Activated CD8-positive, alpha-beta memory T cell treated with anti-CD3 and anti-CD28 coated beads for 24 hours (primary cell): ENCODE data around the gene TBC1D5.

Source experiments
- DNase-seq: peaks from one replicate; pipeline ENCODE4 v3.0.0-alpha.2; 2020

TBC1D5 gene

DNA sequence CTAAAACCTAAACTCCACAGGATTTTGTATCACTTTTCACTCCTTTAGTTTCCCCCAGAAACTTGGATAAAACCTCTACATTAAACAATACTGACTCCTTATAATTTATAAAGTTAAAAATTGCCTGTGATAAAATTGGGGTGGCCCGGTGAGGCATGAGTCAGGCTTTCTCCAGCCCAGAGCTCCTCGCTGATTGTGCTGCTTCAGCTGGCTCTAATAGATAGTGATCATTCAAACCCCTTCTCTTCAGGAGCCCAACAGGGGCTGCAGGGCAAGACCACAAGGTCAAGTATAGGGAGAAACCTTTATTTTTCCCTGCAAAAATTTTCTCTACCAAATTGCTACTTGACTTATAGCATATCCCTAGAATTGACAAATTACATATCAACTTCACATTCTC is 549.4 kb downstream of the TBC1D5 start:
- DNase-seq, result no peak

DNA sequence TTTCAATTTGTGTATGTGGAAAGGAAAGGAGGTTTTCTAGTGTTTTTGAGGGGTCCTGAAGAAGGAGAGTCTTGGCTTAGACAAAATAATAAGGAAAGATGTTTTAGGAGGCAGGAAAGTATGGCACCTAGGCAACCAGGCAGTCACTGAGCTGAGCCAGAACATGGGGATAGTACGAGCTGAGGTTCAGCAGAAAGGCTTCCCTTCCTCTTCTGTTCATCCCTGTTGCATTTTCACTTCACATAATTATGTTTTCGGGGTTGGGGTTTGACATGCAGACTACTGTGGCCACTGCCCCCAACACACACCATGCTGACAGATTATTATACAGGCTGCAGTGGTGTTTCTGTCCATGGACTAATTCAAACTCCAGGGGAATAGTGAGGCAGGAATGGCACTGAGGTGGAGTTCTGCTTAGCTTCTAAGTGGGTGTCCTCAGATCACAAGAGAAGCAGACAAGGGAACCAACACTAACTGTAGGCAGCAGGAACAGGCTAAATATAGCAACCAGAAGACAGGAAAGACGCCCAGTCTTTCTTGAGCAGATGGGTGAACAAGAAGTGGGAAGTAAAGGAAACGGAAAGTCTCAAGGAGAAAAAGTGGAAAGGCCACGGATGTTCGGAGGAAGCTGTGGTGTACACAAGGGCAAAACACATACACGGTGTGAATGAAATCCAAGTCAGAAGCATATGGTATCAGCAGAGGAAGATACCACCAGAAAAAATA is 551.9 kb downstream of the TBC1D5 start:
- DNase-seq, result no peak

DNA sequence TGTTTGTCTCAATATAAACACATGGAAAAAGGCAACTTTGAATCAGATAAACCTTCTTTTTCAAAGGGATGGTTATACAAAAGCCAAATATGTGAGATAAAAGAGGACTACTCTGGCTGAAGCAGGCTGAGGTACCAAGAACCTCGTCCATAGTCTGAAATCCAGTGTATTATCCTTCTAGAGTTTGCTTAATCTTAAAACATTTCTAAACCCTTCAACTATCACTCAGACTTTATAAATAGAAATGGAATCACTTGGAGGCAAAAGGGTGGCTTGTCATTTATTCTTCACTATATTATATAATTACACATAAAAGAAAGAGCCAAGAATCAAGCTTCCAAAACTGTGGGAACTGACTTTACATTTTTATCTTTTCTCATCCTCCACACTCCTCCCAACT is 554.1 kb downstream of the TBC1D5 start:
- DNase-seq, result no peak

DNA sequence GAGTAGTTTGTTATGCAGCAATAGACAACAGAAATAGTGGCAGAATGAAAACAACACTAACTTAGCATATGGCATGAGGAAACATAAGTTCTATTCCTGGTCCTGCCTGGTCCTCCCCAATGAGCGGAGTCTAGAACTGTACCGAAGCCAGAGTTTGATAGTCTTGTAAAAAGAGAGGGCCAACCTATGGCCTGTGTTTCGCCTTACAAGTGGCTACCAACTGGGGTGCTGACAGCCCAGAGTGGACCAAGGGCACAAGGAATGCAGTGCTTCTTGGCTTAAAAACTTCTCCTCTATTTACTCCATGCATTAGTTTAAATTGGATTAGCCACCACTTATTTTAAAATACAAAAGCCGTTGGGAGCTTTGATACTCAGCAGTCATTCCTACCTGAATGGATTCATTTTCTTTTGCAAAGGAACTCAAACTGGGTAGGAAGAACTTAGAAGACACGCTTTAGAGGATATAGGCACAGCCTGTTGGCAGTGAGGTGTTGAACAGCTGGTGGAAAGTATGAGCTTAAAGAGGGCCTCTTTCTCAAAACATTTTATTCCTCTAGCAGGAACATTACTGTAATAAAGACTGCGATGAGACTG is 554.7 kb downstream of the TBC1D5 start:
- no peak for DNase-seq

DNA sequence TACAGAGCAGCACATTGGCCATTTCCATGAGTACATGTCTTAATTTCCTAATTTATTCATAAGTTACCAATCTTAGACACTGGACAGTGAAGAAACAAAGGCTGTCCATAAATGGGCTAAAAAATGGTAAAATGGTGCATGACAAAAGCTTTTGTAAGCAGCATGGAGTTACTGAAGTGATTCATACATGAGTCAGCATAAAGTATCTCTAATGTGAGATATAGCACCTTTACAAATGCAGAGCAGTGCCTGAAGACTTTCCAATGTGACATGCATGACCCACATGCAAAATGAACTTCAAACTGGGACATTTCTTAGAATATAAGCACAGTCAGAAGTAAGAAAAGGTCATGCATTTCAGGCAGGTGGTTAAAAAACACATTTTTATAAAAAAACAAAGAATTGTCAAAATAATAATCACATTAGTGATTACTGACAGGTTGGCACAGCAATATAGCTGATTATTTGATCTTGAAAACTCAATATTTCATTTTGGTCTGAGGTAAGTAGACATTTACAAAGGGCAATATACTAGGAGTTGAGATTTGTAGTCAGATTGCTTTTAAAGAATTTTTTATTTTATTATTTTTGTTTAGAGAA is 558.4 kb downstream of the TBC1D5 start:
- no peak for DNase-seq

DNA sequence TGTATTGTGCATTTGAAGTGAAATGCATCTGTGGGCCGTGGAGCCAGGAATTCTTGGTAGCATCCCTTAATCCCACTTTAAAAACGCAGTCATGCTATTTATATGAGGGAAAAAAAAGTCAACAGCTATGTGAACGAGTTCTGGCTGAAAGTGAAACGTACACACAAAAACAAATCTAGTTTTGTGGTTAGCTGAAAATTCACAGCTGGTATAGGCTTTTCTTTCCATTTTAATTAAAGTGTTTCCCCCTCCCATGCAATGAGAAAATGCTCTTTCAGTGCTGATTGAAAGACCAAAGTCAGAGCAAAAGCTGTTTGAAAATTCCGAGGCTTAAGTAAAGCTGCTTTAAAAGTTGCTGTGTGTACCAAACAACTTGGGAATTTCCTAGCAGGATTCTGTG is 560.3 kb downstream of the TBC1D5 start:
- no peak for DNase-seq

DNA sequence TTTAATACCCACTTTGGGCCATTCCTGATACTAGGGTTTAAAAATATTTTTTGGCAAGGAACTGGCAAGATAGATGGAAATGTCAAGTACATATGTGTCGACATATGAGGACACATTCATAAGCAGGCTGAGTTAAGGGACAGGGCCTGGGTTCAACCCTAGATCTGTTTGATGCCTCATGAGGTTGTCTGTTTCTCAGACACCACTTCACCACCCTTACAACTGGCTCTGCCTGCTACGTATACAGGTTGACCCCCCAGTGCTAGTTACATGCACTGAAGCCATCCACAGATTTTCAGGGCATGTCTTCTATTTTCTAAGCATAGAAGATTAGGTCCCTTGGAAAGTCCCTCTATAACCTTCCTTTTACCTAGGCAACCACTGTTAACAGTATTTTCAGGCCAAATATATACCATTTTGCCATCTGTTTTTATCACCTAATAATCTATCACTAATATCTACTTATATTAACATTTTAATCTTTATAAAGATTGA is 561.0 kb downstream of the TBC1D5 start:
- no peak for DNase-seq

DNA sequence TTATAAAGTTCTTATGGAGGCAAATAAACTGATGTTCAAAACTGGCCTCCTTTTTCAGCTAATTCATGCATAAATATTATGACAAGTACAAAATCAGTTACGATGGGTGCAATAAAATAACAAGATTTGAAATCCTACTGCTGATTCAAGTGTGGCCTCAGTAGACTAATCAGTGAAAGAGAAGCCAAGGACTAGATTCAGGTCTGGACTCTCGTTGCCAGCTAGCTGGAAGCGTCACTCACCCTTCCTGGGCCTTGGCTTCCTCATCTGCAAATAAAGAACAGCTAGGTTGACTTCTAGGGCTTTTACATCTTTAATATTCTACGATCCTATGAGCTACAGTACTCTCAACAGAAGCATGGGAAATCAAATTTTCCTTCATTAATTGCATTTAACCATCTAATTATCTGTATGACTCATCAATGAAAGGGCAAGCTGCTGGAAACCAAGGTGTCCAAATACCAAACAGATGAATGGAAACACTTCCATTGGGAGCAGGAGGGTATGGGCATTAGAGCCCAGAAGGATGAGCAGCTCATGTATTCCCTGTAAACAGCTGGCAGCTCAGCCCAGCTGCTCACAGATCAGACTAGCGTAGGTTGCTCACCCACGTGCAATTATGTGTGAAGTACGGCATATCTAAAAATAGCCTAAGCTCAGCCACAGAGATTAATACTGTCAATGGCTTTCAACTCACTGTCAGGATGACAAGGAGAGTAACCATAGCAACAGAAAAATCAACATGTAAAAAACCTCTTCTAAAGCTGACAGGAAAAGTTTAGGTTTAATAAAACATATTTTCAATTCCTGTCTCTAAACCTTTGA is 562.8 kb downstream of the TBC1D5 start:
- no peak for DNase-seq

DNA sequence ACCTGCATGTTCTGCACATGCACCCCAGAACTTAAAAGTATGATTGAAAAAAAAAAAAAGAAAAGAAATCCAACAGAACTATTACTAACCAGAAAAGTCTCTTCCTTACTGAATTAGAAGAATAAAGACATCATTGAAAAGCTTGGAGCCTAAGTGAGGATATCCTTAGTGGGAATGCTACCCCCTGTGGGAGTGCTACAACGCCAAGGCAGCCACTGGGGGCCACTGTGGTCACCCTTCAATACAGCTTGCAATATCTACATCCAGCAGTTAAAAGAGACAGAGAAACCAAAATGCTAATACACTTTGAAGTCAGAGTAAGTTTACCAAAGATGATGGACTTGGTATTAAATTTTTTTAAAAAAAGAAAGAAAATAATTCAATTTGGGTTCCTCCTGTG is 565.7 kb downstream of the TBC1D5 start:
- DNase-seq, result no peak

DNA sequence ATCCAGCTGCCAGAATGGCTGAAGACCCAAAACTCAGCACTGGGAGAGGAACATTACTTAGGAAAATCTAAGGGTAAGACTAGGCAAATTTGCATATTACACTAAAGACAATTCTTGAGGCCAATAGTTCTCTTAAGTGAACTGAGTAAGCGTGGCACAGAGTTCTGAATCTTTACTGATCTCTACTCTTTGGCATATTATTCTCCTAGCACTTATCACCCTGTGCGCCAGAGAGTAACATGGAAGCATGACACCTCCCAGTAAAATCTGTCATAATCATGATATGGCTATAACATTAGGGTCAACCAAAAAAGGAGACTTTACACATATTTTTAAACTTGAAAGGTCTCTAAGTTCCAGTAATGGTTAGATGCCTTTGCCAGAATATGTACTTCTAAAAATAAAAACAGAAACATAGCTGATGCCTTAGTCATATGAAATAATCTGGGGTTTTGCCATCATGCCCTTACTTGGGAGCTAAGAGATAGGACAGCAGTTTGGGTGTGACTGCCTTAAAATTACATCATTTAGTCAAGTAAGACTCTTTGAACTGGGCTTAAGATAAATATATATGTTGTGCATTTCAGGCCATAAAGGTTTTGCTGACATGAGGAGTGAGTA is 567.1 kb downstream of the TBC1D5 start:
- DNase-seq, result no peak

DNA sequence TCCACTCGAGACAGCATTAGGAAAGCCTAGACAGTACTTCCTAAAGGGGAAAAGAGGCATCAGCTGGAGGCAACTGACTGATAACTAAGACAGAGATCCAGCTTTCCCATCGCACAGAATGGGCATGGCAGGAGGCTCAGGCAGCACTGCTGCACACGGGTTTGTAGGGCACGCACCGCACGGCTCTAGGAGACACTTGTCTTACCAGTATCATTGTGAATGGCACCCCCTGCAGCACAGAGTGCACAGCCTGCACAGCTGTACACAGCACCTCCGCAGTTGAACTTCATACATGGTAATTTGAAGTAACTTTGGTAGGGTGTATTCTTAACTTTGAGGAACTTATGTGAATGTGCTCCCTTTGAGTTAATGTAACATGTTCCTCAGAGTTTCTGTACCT is 576.1 kb downstream of the TBC1D5 start:
- no peak for DNase-seq

DNA sequence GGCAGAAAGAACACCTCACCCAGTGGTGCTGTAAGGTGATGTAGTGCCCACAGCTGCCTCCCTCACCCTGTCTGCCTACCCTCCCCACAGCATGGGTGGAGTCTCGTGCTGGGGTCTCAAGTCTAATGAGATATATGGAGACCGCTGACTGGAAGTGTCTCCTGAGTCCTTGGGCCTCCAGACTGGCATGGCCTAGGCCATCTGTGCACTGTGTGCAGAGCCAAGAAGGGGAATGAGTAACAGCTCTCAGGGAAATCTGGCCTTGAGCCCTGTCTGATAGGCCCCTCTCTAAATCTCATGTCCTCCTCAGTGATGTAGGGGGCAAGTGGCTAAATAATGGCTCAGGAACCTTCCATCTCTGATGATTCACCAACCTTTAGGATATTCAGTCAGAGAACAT is 580.3 kb downstream of the TBC1D5 start:
- DNase-seq, result no peak

DNA sequence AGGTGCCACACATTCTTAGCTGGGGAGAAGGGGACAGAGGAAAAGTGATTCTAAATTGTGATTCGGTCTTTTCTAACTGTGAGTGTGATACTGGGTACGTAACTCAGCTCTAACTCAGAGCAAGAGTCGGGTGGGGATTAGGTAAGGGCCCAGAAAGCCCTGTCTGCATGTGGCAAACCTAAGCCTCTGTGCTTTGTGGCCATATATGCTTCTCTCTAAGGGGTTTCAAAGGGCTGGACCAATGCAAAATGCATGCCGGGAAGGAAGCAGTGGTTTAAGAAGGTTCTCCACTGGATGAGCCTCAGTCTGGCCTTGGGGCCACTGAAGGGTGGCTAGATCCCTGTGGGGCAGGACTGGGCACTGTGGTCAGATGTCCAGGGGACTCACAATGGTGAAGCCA is 581.8 kb downstream of the TBC1D5 start:
- DNase-seq, result peak; percentile 49

DNA sequence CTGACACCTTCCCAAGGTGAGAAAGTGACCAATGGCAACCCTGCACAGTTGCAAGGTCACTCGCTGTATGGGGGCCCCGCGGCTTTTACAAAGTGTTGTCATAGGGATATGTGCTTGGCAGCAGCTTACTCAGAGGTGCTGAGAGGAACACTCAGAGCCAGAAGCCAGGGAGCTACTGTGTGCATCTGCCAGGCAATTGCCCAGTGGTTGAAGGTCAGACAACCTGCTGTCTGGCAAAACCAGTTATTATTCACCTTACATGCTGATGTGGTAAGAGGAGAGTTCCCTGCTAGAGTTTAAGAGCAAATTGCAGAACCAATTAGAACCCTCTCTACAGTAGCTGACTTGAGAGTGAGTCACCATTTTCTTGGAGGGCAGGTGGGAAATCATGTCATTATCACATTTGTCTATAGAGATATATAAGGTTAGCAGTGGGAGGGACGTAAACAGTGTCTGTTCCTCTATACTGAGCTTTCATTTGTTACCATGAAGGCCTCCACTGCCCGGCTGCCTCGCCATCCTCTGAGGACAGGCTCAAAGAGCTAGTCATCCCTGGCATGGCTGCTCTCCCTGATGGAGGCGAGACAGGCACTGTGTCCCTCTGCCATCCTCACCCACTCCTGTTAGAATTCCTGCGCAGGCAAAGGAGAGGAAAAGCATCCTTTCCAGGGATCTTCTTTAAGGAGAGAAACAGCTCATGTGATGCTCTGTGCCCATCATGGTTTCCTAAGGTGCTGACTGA is 583.3 kb downstream of the TBC1D5 start:
- peak; percentile 58 for DNase-seq

DNA sequence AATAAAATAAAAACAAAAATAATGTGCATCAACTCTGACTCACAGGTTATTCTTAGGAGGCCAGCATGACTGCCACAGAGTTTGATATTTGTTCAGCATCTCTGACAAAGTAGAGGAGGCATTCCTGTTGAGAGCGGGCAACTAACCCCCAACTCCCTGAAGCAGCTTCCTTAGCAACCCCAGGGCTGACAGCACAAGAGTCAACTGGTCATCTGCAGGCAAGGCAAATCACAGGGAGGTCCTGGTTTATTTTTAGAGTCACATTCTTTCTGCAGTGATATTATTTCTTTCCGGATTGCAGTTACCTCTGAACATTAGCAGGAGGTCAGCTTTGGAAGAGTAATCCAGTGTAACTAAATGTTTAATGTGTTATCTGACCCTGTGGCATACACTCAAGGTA is 584.7 kb downstream of the TBC1D5 start:
- no peak for DNase-seq

DNA sequence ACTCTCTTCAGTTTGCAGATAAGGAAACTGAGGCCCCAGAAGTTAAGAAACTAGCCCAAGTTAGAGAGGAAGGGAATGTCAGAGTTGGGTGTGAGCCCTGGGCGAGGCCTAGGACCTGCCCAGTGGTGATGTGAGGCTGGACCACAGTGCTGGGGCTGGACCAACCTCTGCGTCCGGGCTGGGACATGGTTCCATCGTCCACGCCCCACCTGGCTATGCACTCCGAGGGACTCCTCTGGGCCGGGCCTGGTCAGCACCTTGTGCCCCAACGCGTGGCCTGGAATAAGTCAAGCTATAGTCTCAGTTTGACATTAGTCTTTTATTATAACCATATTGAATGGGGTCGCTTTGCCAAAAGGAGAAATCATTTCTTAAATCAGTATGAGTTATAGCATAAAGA is 585.6 kb downstream of the TBC1D5 start:
- DNase-seq, result peak; percentile 46

DNA sequence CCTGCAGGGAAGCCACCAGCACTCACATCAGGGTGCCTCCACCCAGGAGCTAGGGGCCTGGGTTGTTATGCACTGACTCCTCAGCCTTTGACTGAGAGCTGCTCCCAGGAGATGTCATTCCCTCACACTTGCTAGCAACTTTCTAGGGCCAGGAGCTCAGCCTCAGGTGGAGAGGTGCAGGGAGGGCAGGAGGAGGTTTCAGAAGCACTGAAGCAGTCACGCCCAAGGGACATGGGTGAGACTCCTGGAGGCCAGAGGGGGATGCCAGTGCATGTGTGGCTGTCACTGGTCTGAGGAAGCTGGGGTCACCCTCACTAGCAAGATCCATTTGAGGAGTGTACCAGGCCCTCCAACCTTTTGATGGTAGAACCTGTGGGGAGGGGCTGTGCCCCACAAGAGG is 586.5 kb downstream of the TBC1D5 start:
- no peak for DNase-seq

DNA sequence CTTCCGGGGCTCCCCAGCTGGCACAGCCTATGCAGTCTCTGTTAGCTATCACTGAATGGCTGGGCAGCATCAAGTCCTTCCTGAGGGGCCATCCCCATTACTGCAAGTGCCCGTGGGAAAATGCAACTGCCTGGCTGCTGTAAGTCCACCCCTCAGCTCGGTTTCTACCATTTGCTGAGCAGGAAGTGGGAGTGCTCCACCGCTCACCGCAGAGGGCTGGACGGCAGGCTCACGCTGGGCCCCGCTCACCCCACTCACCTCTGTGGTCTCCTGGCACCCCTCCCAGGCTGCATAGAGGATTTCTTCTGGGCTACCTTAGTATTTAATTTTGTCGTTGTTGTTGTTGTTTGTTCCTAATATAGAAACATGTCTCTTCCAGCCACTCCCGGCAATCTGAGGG is 587.5 kb downstream of the TBC1D5 start:
- DNase-seq, result peak; percentile 57

DNA sequence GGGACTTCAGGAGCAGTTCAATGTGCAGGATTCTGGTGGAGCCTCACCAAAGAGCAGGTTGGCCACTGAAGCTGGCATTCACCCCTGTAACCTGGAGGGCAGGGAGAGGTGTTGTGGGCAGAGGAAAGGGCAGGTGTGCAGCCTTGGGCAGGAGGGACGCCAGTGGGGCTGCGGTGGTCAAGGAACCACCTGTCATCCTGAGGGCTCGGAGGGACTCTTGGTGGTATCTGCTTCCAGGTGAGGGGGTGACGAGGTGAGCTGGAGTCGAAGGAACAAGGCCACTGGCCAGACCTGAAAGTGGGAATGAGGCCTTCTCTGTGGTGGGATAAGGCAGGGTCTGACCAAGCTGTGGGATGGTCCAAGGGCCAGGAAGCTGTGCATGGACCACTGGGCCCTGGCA is 588.2 kb downstream of the TBC1D5 start:
- no peak for DNase-seq

DNA sequence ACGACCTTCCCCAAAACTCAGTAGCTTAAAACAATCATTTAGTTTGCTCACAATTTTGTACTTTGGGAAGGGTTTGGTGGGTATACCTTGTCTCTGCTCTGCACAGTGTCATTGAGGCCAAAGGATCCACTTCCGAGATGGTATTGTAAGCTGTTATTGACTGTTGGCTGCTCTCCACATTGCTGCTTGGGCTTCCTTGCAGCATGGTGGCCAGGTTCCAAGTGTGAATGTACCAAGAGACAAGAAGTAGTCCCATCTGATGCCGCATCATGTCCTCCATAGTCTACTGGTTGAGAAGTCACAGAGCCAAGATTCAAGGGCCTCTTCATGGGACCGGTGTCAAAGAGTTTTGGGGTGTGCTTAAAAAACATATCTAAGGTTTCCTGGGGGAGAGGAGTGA is 589.2 kb downstream of the TBC1D5 start:
- DNase-seq, result peak; percentile 54

DNA sequence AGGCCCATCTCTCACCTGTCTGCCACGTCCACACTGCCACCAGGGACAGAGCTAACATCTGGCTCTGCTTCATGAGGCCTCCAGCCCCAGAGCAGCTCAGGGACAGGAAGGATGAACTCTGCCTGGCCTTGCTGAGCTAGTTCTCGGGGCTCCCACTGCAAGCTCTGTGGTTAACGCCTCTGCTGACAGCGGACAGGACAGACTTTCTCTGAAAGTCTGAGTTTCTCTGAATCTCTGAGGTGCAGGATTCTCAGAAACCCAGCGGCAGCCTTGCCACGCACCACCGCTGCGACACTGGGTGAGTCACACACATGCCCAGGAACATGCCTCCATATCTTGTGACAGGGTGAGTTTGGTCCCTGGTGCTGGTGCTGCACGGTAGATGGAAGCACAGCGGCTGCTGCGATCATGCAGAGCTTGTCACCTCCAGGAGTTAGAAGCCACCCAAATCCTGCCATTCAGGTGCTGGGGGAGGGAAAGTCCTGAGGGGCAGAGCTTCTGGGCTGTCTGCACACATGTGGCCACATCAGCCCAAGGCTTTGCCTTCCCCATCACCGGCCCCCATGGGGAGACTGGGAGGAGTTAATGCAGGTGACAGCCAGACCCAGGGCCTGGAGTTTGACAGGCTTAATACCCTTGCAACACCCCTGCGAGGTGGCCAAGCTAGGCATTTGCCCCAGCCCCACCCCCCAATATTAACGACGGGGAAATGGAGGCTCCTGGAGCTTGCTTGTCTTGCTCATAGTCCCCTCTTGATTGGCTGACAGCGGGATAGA is 590.6 kb downstream of the TBC1D5 start:
- peak; percentile 90 for DNase-seq

DNA sequence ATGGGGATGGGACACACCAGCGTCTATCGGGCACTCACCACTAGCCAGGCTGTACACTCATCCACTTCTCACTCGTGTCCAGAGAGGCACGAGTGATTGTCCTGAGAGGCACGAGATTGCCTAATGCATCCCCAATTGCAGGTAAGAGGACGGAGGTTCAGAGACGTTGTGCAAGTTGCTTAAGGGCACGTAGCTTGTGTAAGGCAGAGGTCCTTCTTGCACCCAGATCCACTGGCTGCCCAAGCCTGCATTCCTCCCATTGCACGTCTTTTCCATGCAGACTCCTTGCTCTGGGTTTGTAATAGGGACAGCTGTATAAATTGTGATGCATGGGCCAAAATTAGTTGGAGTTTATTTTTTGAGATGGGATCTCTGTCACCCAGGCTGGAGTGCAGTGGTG is 593.4 kb downstream of the TBC1D5 start:
- DNase-seq, result peak; percentile 55
